Activated effector memory CD4-positive, alpha-beta T cell treated with anti-CD3 and anti-CD28 coated beads, Interleukin-2, amount 50 U/mL, for 16 hours (primary cell): ENCODE results near the gene ARF1.

Experiments
- DNase-seq: peaks from one replicate; pipeline ENCODE4 v3.0.0-alpha.2; 2020

ARF1 gene

DNA sequence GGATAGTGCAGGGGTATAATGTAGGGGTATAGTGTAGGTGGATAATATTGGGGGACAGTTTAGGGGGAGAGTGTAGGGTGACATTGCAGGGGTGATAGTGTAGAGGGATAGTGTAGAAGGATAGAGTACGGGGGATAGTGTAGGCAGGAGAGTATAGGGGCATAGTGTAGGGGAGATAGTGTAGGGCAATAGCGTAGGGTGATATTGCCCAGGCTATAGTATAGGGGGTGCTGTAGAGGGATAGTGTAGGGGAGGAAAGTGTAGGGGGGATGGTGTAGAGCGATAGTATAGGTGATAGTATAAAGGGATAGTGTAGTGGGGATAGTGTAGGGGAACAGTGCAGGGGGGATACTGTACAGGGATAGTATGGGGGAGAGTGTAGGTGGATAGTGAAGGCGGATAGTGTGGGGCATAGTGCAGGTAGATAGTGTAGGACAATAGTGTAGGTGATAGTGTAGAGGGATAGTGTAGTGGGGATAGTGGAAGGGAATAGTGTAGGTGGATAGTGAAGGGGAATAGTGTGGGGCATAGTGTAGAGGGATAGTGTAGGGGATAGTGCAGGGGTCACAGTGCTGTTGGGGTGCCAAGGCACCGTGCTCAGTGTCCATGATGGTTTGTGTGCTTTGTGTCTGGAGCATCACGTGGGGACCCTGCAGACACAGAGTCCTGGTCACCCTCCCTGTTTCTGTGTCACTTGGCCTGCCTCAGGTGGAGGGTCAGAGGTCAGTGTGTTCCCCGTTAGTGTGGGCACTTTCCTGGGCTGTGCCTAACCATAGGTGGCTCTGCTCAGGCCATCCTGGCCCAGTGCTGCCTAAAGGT is 10.5 kb upstream of the ARF1 start:
- peak; percentile 34 for DNase-seq

DNA sequence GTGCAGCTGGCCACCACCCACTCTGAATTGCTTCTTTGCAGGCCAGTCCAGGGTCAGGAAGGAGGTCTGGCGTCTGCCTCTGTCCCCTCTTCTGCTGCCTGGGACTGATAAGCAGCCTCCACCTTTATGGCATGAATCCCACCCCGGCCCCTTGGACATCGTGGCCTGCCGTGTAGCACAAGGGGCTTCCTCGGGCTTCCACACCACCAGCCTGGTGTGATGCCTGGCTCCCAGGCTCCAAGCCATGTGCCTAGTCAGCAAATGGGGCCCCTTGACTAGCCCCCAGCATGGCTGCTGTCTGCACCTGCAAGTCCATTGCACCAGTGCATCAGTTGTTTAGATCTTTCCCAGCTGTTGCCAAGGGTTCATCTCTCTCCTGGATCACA is 9.9 kb upstream of the ARF1 start:
- DNase-seq, result peak; percentile 47

DNA sequence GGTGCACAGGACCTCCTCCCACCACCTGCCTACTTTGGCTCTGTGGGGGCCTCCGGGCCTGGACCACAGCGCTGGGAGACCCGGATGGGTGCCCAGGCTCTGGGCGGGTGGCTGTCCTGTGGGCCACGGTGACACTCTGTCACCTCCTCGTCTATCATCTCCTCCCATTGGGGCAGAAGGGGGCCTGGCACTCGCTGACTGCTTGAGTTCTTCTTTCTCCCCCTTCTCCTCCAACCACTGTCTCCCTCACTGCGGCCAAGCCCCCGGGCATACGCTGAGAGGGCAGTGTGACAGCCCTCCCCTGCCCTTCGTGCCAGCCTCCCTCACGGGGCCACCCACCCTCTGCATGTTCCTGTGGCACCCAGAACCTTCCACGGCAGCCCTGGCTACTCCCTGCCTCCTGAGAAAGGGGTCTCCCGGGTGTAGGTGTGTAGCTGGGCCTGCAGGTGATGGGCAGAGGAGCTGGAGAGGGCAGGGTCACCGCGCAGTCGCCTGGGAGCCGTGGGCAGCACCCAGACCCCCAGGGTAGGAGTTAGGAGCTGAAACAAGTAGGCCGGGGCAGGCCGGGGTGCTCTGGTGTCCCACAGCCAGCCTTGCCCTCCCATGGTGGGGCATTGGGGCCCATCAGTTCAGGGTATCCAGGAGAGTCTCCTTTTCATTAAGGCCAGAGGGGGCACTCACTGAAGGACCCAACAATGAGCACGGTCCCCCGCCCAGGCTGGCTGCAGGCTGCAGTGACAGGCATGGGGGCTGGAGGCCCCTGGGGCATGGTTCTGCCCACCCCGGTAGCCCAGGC is 9.2 kb upstream of the ARF1 start:
- DNase-seq, result peak; percentile 59

DNA sequence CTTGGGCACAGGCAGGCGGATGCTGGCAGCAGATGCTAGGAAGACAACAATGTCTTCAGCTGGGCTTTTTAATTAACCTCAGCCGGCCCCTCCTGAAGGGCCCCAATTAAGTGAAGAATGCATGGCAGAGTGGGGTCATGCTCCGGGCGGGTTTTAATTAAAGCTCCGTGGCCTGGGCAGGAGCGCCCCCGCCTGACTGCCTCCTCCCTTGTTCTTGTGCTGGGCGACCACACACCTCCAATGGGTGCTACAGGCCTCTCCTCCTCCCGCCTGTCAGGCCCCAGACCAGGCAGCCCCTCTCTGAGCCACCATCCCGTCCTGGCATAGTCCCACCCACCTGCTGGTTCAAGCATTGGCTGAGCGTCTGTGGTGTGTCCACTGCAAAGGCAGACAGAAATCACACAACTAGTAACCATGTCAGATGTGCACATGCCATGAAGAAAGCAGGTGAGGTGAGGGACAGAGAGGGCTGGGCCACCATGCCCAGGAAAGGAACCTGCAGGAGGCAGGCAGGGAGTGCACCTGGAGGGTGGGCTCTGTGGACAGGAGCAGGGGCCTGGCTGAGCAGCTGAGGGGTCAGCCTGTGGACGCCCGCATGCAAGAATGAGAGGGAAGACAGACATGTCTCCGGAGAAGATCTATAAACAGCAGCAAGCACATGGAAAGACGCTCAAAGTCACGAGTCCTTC is 8.5 kb upstream of the ARF1 start:
- DNase-seq, result peak; percentile 64

DNA sequence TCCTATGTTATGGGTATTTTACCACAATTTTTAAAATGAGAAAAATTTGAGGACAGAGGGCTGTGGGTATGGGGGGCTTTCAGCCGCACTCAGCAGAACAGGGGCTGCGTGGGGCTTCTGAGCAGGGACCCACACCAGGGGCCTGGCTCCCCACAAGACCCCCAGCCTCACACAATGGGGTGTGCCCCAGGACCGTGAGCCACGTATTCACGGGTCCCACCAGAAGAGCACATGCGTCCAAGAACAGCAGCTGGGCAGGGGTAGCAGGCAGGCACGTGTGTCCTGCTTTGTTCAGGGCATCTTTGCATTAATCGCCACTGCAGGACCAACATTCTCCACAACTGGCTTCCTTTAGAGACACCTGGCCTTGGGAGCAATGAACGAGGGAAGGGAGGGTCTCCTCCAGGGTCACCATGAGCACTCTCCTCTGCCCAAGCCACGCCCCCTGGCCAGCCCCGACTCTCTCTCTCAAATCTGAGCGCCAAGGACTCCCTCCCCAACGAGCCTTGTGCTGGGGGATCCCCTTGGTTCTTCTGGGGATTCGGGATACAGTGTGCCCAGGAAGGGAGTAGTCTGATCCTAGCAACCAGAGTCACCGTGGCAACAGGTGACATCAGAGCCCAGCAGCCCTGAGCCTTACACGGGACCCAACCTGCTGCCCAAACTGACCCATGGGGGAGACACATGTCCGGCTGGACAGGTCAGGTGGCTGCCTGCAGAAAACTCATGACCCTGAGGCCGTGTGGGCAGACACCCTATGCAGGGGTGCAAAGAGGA is 7.4 kb upstream of the ARF1 start:
- peak; percentile 54 for DNase-seq

DNA sequence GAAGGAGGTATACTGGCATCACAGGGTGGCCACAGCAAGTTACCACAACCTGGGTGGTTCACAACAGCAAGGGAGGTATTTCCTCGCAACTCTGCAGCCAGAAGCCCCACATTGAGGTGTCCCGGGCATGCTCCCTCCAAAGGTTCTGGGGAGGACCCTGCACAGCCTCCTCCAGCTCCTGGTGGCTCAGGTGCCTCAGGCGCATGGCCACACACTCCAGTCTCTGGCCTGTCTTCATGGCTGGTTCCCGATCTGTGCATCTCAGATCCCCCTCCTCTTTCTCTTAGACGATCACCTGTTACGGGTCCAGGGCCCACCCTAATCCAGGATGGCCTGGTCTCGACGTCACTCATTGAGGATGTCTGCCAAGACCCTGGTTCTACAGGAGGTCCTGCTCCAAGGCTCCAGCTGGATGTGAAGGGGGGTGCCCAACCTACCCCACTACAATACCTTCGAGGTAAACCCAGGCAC is 6.7 kb upstream of the ARF1 start:
- peak; percentile 51 for DNase-seq

DNA sequence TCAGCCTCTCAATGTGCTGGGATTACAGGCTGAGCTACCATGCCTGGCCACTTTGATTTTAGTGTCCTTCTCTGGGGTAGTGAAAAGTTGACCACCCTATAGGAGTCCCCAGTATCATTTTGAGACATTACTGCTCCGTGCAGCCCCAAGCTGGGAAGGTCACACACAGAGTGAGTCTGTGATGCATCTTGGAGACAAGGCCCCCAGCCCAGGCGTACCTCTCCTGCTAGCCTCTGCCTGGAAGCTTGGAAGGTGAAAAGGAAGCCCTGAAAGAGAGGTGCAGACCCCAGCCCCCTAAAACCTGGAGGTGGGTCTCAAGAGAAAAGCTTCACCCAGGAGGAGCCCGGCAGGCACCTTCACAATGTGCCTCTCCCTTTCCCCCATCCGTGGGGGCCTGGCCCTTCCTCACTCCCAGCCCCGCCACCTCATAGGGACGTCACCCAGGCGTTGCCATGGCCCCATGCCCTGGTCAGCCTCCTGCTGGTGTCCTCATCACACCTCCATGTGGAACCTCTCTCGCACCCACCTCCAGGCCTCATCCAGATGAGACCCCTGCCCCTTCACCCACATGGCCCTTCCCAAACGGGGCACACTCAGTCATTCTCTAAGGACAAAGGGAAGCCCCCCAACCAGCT is 5.6 kb upstream of the ARF1 start:
- peak; percentile 62 for DNase-seq

DNA sequence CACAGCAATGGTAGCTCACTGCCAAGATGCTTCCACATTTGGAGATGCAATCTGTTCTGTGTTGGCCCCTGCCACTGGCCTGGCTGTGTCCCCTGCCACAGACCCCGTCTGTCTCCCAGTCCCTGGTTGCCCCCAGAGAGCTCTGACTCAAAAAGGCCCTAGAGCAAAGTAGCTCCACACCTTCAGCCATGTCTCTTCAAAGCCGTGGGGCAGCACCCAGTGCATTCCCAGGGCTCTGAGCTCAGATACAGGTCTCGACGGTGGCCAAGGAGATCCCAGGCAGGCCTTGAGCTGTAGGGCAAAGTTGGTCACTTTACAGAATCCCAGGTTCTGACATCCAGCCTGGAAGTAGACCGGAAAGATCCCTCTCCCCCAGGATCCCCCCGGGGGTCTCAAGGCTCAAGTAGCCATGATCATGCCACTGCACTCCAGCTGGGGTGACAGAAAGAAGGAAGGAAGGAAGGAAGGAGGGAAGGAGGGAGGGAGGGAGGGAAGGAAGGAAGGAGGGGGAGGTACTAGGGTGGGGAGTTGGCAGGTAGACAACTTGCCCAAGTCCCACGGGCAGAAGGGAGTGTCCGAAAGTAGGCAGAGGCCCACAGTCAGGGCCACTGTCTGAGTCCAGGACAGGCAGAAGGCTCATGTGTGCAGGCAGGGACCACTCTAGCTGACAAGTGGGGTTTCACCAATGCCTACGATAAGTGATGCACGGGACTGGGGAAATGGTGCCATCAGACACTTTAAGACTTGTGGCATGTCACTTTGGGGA is 4.8 kb upstream of the ARF1 start:
- peak; percentile 58 for DNase-seq

DNA sequence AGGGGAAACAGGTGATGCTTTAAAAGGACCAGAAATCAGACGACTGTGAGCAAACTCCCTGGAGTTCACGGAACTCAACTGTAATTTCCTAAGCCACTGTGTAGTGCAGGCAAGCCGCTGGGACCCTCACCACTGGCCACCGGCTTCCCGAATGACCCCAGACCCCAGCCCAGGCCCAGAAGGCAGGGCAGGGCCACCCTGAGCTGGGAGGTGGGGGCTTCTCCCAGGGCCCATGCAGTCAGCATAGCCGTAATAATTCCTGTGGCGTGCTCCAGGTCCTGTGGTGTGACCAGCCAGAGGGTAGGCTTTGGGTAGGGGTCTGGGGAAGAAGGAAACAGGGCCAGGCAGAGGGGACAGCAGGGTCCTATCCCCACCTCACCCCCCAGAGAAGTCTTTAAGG is 3.5 kb upstream of the ARF1 start:
- DNase-seq, result peak; percentile 54

DNA sequence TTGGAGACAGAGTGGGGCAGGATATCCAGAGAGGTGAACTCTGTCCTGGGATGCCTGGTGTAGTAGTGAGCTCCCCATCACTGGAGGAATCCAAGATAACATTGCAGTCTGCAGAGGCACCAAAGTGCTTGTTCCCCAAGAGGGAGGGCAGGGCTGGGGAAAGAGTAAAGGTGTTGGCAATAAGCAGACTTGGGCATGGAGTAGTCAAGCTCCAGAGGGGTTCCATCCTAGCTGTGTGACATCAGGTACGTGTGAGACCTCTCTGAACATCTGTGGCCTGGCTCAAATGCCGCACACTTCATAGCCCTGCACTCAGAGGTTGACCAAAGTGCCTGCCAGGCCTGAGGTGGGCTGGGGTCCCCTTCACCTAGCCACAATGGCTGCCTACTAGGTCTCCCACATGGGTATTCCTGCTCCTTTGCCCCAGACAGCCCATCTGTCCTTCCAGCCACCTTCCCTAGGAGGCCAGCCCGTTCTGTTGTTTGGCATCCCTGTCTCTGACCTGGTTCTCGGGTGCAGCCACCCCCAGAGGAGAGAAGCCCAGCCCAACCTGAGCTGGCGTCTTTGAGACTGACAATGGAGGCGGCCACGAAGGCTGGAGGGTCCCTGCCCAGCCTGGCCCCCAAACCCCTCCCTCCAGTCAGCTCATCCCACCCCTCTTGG is 2.8 kb upstream of the ARF1 start:
- DNase-seq, result peak; percentile 48

DNA sequence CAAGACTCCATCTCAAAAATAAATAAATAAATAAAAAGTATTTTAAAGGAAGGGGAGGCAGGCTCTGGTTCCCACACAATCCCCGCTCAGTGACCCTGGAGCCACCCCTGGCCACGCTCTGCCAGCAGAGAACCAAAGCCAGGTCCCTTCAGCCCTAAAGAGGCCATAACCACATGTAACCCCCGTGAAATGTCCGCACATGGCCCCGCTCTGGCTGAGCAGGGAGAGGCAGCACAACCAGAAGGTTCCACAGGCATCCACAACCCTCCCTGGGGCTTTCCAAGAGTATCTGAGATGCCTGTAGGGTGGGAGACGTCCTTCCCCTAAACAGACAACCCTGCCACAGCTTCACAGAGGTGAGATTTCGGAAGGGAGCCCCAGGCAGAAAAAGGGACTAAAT is 1.4 kb upstream of the ARF1 start:
- no peak for DNase-seq

DNA sequence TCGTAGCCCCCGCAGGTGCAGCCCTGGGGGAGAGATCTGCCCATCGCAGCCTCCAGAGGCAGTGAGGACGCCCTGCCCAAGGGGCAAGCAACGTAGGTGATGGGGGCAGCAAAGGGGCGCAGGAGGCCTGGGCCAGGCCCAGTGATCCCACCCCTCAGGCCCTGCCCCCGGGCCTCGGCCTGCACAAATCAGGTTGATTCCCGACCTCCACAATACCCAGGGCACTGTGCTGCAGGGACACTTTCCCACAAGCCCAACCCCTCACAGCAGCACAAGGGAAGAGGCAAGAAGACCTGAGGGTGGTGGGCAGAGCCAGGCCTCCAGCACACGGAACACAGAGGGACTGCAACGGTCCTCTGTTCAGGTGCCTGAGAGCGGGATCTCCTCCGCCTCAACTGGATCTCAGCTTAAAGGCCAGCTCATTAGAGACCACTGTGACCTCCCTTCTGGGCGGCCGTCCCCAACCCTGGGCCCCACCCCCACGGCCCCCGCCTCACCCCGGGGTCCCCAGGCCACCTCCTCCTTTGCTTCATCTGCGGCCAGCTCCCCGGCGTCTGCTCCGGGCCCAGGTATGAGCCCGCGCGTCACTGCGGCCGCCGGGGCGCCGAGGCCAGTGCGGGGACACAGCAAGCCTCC is 812 bp upstream of the ARF1 start:
- peak; percentile 72 for DNase-seq

DNA sequence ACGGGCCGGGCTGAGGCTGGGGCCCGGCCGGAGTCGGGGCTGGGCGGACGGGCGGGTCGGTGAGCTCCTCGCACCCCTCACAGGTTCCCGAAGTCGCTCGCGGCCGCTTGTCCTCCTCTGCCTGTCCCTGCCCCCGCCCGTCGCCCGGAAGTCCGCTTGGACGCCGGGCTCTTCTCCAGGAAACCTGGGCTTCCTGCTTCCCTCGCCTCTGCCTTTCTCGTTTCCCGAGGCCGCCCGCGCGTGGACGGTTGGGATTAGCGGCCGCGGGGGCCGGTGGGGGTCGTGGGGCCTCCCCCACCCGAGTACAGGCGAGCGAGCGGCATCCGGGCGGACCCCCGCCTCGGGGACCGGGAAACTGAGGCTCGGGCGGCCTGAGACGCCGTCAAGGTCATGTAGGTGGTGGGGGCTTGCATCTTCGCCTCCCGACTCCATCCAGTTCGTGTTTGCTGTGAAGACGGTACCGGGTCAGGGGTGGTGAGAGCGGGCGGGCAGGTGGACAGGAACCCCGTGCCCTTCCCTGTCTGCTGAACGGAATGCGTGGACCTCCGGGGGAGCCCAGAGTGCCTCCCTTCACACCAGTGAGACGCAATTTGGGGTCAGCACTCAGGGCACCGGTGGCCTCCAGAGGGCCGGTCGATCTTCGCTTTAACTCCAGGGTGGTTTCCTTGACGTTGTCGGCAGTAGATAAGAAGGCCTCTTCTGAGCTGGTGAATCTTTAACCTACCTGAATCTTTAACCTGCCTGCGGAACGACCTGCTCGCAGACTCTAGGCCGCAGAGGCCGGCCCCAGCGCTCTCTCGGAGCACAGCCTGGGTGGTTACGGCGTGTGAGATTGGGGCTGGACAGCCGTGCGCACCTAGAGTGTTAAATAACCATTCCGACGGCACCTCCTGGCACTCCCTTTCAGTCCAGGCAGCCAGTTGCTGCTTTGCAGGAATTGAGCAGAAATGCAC is 686 bp downstream of the ARF1 start:
- DNase-seq, result peak; percentile 83

DNA sequence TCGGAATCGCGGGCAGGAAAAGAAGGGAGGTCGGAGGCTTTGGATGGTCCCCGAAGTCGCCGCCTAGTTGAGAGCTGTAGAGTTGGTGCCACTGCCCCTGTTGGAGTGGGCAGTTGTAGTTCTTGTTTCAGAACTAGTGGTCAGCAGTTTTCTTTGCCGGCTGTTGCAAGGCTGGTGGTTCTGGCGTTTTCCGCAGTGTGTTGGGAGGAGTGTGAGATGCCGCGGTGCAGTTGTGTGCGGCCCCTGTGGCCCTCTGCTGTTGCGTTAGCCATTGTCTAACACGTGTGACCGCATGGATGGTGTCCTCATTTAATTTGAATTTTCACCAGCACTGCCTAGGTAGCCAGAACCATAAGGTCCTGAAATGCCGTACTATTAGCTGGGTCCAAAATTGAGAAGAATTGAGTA is 1.4 kb downstream of the ARF1 start:
- DNase-seq, result no peak

DNA sequence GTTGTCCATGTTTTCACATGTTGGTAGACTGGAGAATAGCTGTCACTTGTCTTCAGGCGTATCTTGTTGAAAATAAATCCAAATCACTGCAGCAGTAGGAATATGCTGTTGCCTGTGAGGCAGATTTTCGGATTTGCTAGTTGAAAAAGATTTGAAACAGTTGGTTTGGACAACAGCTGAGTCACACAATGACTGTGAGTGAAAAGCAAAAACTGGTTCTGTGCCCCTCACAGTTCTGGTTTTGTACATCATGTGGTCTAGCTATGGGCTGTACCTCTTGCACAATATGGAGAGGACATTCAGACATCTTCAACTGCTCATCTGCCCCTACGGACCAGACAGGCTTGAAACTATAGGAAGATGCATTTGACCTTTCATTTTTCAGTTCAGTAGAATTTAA is 1.8 kb downstream of the ARF1 start:
- no peak for DNase-seq

DNA sequence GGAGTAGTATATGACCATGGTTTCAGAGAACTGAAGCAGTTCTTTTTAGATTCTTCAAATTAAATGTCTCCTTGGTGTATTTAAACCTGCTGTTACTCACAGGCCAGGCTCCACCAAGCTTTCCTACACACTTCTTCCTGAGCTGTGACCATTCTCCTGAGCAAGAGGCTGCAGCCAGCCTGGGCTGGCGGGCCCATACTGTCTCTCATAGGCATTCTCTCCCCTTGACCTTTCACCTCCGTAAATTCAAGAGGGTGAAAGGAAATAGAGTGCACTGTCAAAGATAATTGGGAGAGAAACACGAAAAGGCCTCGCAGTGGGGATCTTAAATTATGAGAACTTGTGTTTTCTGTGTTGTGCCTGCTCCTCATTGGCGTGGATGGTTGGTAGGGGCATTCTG is 2.3 kb downstream of the ARF1 start:
- no peak for DNase-seq

DNA sequence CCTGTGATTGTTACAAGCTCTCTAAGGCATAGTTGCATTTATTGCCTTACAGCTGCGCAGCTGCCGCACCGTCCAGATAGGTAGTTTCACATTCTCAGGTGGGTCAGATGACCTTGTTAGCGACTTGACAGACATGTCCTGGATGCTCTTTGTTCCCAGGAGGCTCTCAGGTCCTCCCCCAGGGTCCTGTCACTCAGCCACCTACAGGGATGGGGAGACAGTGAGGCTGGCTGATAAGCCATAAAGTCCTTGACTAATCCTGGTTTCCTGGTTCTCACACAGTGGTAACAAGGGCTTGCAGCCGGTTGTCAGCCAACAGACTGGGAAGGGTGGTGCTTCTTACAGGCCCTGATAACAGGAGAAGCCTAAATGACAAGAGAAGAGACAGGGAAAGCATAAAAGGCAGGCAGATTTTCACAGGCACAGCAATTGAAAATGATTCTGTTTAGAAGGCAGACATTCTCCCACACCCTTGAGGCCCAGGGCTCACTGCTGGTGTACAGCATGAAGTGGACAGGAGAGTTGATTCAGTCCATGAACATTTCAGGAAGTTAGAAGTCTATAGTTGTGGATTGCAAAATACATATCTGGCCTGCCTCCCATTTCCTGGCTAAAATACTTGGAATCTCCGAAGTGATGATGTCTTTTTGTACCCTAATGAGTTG is 2.9 kb downstream of the ARF1 start:
- DNase-seq, result no peak

DNA sequence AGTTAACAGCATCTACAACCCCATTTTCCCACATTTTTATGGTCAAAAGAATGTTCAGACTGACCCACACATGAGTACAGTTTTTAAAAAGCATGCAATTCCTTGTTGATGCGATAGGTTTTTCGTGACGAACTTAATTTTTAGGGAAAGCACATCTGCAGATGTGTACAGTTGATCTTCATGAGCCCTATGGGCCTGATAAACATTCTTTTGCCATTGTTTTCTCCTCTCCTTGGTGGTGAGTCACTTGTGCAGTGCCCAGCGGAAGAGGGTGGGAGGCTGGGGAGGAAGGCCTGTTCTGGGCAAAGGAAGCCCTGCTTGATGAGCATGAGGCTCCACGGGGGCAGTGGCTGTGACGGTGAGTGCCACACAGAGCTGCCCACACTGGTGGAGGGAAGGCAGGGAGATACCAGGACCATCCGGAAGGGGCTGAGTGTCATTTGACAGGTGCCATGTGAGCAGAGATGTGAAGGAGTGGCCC is 5.3 kb downstream of the ARF1 start:
- peak; percentile 76 for DNase-seq
